Glutamatergic neuron (in vitro differentiated cells): Measurements from ENCODE around the gene DHX29. TPM values are rescaled to one million over a fixed set of nuclear protein-coding genes. Genes with fewer than 3 reads are reported as not detected.

Experiments used
- DNase-seq: peaks from one replicate; pipeline ENCODE4 v3.0.0; 2022
- H3K27ac Mint-ChIP-seq: one replicate; pipeline ENCODE4 v1.8.0; 2020; ENCODE audit warnings: mild to moderate bottlenecking, mixed read lengths, inconsistent platforms; ENCODE audit not compliant: unreplicated experiment
- H3K27me3 Mint-ChIP-seq: one replicate; pipeline ENCODE4 v1.8.0; 2020; ENCODE audit warnings: mild to moderate bottlenecking, moderate library complexity, mixed read lengths, inconsistent platforms; ENCODE audit not compliant: unreplicated experiment
- H3K36me3 Mint-ChIP-seq: one replicate; pipeline ENCODE4 v1.8.0; 2020; ENCODE audit warnings: mild to moderate bottlenecking, mixed read lengths, inconsistent platforms; ENCODE audit not compliant: unreplicated experiment
- H3K4me1 Mint-ChIP-seq: one replicate; pipeline ENCODE4 v1.8.0; 2020; ENCODE audit warnings: mild to moderate bottlenecking, low read depth, mixed read lengths, inconsistent platforms; ENCODE audit not compliant: unreplicated experiment
- H3K4me3 Mint-ChIP-seq: one replicate; pipeline ENCODE4 v1.8.0; 2020; ENCODE audit warnings: mild to moderate bottlenecking, mixed read lengths, inconsistent platforms; ENCODE audit not compliant: unreplicated experiment
- H3K9me3 Mint-ChIP-seq: one replicate; pipeline ENCODE4 v1.8.0; 2020; ENCODE audit warnings: mild to moderate bottlenecking, moderate library complexity, mixed read lengths, inconsistent platforms; ENCODE audit not compliant: unreplicated experiment
- total RNA-seq: library from RNA; stranded (reverse); fragmentation: NEBNext Ultra II Directional; extraction: Animal tissue kit (Norgen Biotek cat#: 25700); gene quantifications from one replicate; pipeline ENCODE4 v1.2.1, GENCODE V29; 2021; ENCODE audit not compliant: unreplicated experiment
- TF ChIP-seq, protein P1 (sequence below): fragments of 200-600 bp; sonication (generic); IDR thresholded peaks from one replicate; pipeline ENCODE4 v1.5.0; 2021; ENCODE audit not compliant: partially characterized antibody, unreplicated experiment

DHX29 gene
- total RNA-seq, 1 donor from 2014 or later, result 22.9 TPM

DNA sequence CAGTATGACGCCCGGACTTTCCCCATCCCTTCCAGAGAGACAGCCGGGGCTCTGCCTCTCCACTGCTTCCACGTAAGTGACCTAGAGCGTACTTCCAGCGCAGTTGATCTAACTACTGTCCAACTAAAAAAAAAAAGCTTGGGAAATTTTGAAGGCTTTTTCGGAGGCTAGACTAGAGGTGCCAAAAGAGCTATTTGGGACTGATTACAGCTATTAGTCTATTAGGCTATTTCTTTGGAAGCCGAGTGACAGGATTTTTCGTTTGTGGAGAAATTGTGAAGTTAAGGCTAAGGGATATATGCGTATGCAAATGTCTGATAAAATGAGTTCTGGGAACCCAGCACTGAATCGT is 75.6 kb downstream of the DHX29 start:
- no peaks in the 10 kb centered on the region for H3K36me3 Mint-ChIP-seq
- peak overlapping the region; percentile 95 for H3K4me3 Mint-ChIP-seq
- peaks cover 8% of the 10 kb centered on the region for H3K4me1 Mint-ChIP-seq
- H3K9me3 Mint-ChIP-seq, result peaks cover 9% of the 10 kb centered on the region
- TF ChIP-seq, protein P1, sequence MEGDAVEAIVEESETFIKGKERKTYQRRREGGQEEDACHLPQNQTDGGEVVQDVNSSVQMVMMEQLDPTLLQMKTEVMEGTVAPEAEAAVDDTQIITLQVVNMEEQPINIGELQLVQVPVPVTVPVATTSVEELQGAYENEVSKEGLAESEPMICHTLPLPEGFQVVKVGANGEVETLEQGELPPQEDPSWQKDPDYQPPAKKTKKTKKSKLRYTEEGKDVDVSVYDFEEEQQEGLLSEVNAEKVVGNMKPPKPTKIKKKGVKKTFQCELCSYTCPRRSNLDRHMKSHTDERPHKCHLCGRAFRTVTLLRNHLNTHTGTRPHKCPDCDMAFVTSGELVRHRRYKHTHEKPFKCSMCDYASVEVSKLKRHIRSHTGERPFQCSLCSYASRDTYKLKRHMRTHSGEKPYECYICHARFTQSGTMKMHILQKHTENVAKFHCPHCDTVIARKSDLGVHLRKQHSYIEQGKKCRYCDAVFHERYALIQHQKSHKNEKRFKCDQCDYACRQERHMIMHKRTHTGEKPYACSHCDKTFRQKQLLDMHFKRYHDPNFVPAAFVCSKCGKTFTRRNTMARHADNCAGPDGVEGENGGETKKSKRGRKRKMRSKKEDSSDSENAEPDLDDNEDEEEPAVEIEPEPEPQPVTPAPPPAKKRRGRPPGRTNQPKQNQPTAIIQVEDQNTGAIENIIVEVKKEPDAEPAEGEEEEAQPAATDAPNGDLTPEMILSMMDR, result no peak
- DNase-seq, result no peak
- no peak overlapping the region for H3K27ac Mint-ChIP-seq
- H3K27me3 Mint-ChIP-seq, result peaks cover 48% of the 10 kb centered on the region

DNA sequence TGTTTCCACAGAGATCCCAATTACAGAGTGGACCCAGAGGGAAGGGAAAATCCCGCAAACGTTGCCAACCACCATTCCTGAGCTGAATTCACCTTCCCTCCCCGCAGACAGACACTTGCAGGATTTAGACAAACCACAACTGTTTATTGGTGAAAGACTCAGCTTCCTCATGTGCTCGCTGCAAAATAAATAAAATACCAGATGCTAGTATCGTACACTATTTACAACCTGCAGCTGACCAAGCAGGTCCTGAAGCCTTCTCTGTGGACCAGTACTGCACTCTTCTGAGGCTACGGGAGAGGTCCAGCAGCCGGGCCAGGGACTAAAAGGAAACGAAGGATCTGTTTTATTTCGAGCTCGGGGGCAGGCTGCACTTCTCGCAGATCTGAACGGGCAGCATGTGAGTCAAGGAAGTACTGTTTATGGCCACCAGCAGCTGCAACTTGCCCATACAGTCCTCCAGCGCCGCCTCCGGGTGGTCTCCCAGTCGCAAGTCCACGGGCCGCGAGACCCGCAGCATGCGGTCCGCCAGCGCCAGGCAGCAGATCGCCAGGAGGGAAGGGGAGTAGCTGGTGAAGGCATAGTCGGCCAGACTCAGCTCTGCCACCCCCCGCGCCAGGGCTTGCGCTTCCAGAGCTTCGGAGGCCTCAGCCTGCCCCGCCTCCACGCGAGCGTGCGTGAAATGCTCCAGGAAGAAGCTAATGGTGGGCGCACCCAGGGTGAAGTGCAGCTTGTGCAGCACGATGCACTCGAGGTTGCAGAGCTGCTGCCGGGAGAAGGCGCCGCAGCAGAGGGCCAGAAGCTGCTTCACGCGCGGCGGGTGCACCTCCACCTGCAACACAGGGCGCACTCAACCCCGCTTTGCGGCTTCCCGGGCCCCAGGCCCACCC is 76.2 kb downstream of the DHX29 start:
- Mint-ChIP-seq H3K4me1 (peaks cover 8% of the 10 kb centered on the region), H3K27ac (no peak overlapping the region), H3K27me3 (peaks cover 48% of the 10 kb centered on the region)

DNA sequence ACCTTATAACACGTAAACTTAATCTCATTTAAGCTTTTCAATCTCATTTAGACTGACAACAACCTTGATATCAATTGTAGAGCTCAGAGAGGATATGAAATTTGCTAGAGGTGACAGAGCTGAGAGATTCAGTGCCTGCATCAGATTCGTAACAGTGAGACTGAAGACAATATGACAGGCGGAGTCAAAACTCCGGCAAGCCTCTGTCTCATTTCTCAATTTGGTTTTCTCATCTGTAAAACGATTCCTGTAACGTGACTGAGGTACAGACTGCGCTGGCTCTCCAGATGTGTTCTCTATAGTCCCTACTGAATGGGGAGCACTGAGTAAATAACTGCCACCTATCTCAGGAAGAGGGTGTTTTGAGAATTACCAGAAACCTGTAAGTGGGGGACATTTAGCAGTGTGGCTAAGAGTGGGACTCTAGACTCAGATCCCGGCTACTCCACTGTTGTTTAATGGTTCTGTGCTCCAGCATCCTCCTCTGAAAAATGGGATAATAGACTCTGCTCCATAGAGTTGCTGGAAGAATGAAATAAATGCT is 77.3 kb downstream of the DHX29 start:
- Mint-ChIP-seq H3K9me3 (peaks cover 11% of the 10 kb centered on the region), H3K27me3 (peaks cover 54% of the 10 kb centered on the region), H3K4me1 (peaks cover 8% of the 10 kb centered on the region), H3K27ac (no peak overlapping the region), H3K4me3 (no peak overlapping the region), H3K36me3 (no peaks in the 10 kb centered on the region)
- no peak for DNase-seq
- TF ChIP-seq, protein P1, result no peak

More for the DNA sequence above, 76.2 kb downstream of the DHX29 start:
- H3K4me3 Mint-ChIP-seq, result peak overlapping the region; percentile 95
- H3K9me3 Mint-ChIP-seq, result peaks cover 9% of the 10 kb centered on the region
- TF ChIP-seq, protein P1, result no peak
- no peaks in the 10 kb centered on the region for H3K36me3 Mint-ChIP-seq
- DNase-seq, result peak; percentile 55

DNA sequence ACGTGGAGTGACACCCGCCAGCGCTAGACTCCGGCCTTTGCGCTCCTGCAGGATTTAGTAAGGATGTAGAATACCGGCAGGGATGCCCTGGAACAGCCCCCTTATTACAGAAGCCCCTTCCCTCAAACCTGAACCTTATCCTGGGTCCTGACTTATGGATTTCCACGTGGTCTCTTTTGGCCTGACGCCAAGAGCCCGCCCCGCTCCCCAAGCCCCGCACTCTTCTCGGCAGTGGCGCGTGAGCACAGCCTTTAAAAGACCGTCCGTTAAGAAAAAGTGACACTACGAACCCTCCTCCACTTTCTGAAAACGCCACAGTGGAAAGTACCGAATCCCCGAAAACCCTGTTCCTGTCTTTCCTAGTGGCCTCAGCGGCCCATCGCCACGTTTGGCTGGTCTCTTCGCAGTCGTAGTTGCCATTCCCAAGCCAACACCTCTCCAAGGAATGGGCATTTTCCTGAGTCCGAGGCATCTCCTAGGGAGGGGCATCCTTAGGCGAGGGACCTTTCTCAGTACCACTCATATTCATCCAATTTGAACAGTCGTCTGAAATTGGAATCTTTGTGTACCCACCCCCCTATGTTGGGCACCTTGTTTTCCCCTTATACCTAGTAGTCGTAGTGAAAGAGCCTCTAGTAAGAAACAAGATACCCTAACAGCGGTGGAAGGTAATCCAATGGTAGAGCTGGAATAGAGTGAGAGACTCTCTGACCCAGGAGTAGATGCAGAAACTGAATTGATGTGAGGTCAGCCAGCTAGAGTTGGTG is 79.6 kb downstream of the DHX29 start:
- TF ChIP-seq, protein P1, result no peak
- H3K4me1 Mint-ChIP-seq, result peaks cover 8% of the 10 kb centered on the region
- H3K9me3 Mint-ChIP-seq, result peaks cover 10% of the 10 kb centered on the region
- peak overlapping the region; percentile 81 for H3K4me3 Mint-ChIP-seq
- H3K36me3 Mint-ChIP-seq, result no peaks in the 10 kb centered on the region
- peaks cover 58% of the 10 kb centered on the region for H3K27me3 Mint-ChIP-seq
- DNase-seq, result no peak
- peak overlapping the region; percentile 50 for H3K27ac Mint-ChIP-seq
